Upper lobe of right lung (tissue), 1 donor: ENCODE data around the gene FAM181A. TPM values are rescaled to one million over a fixed set of nuclear protein-coding genes. Genes with fewer than 3 reads are reported as not detected.
A peak's percentile ranks its signal among the peaks of the same experiment; 100 is the strongest.

Source experiments
- ATAC-seq: fragments of 200-7000 bp; cut with Tn5 transposase; one replicate; pipeline ENCODE4 v1.9.1; 2020; ENCODE audit warnings: mild to moderate bottlenecking, moderate library complexity
- DNase-seq: peaks from one replicate; pipeline ENCODE4 v3.0.0-alpha.2; 2020
- H3K27ac ChIP-seq: fragments of 200-600 bp; one replicate; pipeline ENCODE4 v1.8.0; 2022
- H3K27me3 ChIP-seq: fragments of 200-600 bp; one replicate; pipeline ENCODE4 v1.8.0; 2022; ENCODE audit warnings: mild to moderate bottlenecking
- H3K36me3 ChIP-seq: fragments of 200-600 bp; one replicate; pipeline ENCODE4 v1.8.0; 2022
- H3K4me1 ChIP-seq: fragments of 200-600 bp; one replicate; pipeline ENCODE4 v1.8.0; 2022
- H3K4me3 ChIP-seq: fragments of 200-600 bp; one replicate; pipeline ENCODE4 v1.8.0; 2022; ENCODE audit warnings: mild to moderate bottlenecking
- H3K9me3 ChIP-seq: fragments of 200-600 bp; one replicate; pipeline ENCODE4 v1.8.0; 2022
- CTCF ChIP-seq: fragments of 200-600 bp; IDR thresholded peaks from one replicate; pipeline ENCODE4 v1.8.0; 2022; ENCODE audit warnings: antibody characterized with exemption
- intact Hi-C: fragments of 100-400 bp; cut with DNase I; formaldehyde crosslinking; loops from one replicate; pipeline ENCODE4 v1.11.0; 2022
- total RNA-seq: library from RNA; stranded (reverse); fragmentation: NEBNext Ultra II Directional; extraction: Animal tissue kit (Norgen Biotek cat#: 25700); gene quantifications from one replicate; pipeline ENCODE4 v1.2.1, GENCODE V29; 2021
- donor health status: DM: no; HTN: yes; CAD: no; lungs with severe emphysema.

FAM181A gene
- total RNA-seq, 1 donor from 2014 or later, result 3.5 TPM

- DNase-seq (no peak), ATAC-seq (no peak)
- intact Hi-C loops, result no loop called here
- no peak overlapping the region for H3K27ac ChIP-seq
- H3K27me3 ChIP-seq, result no peaks in the 10 kb centered on the region
- H3K36me3 ChIP-seq, result no peaks in the 10 kb centered on the region
- H3K4me3 ChIP-seq, result no peak overlapping the region
- no peak for TF ChIP-seq CTCF
- H3K9me3 ChIP-seq, result no peaks in the 10 kb centered on the region
- no peaks in the 10 kb centered on the region for H3K4me1 ChIP-seq
Measured at GRCh38 chr14:93923626-93924025, 3.5 kb upstream of the FAM181A start.

DNA sequence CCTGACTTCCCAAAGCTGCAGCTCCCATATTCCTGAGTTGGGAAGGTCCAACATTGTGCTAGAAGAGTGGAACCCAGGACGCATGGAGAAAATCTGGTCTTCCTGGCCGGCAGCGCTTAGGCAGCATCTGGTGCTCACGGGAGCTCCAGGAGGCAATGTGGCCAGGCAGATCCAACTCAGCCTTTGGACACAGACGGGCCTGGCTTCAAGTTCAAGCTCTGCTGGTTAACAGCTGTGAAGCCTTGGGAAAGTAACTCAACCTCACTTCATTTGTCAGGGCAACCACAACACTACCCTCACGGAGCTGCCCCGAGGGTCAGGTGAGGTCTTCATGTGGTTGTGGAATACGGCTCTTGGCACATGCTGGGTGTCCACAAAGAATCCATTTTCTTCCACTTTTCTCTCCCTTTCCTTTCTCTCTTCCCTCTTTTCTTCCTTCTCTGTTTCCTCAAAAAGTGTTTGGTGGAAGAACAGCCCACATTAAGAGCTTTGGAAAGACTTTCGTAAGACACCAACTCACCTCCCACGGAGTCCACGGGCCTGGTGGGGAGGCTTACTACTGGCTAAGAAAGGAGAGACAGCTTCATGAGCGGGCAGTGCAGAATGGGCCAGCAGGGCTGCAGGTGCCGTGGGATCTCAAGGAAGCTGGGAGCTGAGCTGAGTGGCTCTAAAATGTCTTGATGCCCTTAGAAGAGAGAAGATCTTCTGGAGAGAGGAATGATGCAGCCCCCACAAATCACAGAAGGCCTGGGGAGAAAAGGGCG lies 2.4 kb upstream of the FAM181A start:
- Histone ChIP-seq H3K27ac (no peak overlapping the region), H3K4me1 (no peaks in the 10 kb centered on the region), H3K36me3 (no peaks in the 10 kb centered on the region), H3K27me3 (no peaks in the 10 kb centered on the region), H3K4me3 (no peak overlapping the region), H3K9me3 (no peaks in the 10 kb centered on the region)
- no peak for DNase-seq
- TF ChIP-seq CTCF, result no peak
- ATAC-seq, result no peak
- intact Hi-C loops, result no loop called here

DNA sequence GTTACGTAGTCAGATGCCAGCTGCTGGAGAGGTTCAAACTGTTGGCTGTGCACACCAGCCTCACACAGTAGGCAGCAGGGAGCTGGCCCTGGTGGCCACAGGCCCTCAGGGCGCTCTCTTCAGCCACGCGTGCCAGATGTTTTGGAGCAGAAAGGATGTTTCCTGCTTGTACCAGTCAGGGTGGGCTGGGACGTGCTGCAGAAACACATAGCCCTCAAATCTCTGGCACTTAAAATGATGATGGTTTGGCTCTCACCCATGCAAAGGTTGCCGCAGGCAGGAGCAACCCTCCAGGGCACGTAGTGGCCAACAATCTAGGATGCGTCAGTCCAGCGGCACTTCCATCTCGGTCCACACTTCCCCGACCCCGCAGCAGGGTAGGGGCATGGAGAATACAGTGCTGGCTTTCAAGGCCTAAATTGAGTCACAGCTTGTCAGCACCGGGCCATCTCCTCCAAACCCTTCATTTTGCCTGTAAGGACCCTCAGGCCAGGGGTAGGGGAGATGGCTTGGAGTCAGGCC lies 1.7 kb upstream of the FAM181A start:
- Histone ChIP-seq H3K9me3 (no peaks in the 10 kb centered on the region), H3K4me3 (no peak overlapping the region), H3K36me3 (no peaks in the 10 kb centered on the region), H3K27ac (no peak overlapping the region), H3K4me1 (no peaks in the 10 kb centered on the region), H3K27me3 (no peaks in the 10 kb centered on the region)
- intact Hi-C loops, result no loop called here
- no peak for TF ChIP-seq CTCF
- no peak for ATAC-seq
- DNase-seq, result no peak

- intact Hi-C loops, result no loop called here
- ATAC-seq (no peak), DNase-seq (no peak)
- Histone ChIP-seq H3K36me3 (no peaks in the 10 kb centered on the region), H3K27me3 (no peaks in the 10 kb centered on the region), H3K9me3 (no peaks in the 10 kb centered on the region), H3K4me3 (no peak overlapping the region), H3K4me1 (no peaks in the 10 kb centered on the region), H3K27ac (no peak overlapping the region)
- TF ChIP-seq CTCF, result no peak
Measured at GRCh38 chr14:93926245-93926872, 785 bp upstream of the FAM181A start.

- no peak for TF ChIP-seq CTCF
- DNase-seq, result no peak
- ATAC-seq, result peak; percentile 1
- H3K27ac ChIP-seq, result no peak overlapping the region
- no peaks in the 10 kb centered on the region for H3K9me3 ChIP-seq
- H3K27me3 ChIP-seq, result no peaks in the 10 kb centered on the region
- H3K4me1 ChIP-seq, result no peaks in the 10 kb centered on the region
- intact Hi-C loops, result no loop called here
- H3K4me3 ChIP-seq, result no peak overlapping the region
- no peaks in the 10 kb centered on the region for H3K36me3 ChIP-seq
Measured at GRCh38 chr14:93927800-93928145, 629 bp downstream of the FAM181A start.
